ENCODE results near the gene AFF3. TPM values are rescaled to one million over a fixed set of nuclear protein-coding genes. Genes with fewer than 3 reads are reported as not detected.

AFF3 gene
- total RNA-seq, 3 donors from 2014 or later (not counting 1 experiment from before 2014, with no cell fraction given), result 4.6 to 9.6 (median 5.6) TPM

- H3K4me3 ChIP-seq (ENCODE audit: low read length), result no peak overlapping the region
- H3K36me3 Mint-ChIP-seq, result no peaks in the 10 kb centered on the region
- TF ChIP-seq CTCF (IDR thresholded peaks at IDR 0.05), result no peak
- no peak overlapping the region for H3K4me3 Mint-ChIP-seq
- H3K27ac Mint-ChIP-seq, result no peak overlapping the region
- ATAC-seq (no peak), DNase-seq (no peak)
- no peaks in the 10 kb centered on the region for H3K27me3 Mint-ChIP-seq (ENCODE audit: low read depth in 2 of 2)
- no peak overlapping the region for H3K27ac ChIP-seq (ENCODE audit: low read length)
- no peaks in the 10 kb centered on the region for H3K9me3 Mint-ChIP-seq
- H3K4me1 Mint-ChIP-seq, result no peaks in the 10 kb centered on the region
- intact Hi-C loops (cut with micrococcal nuclease), result no loop called here
- H3K27me3 ChIP-seq (ENCODE audit: control insufficient read depth, insufficient read depth, low read length), result no peaks in the 10 kb centered on the region
- no peaks in the 10 kb centered on the region for H3K36me3 ChIP-seq (ENCODE audit: control insufficient read depth, insufficient read depth, low read length)
- 100% methylated on average over 1 of the region's 1 CpG for WGBS (ENCODE audit: insufficient coverage)
- H3K4me1 ChIP-seq (ENCODE audit: control insufficient read depth, insufficient read depth, low read length), result no peaks in the 10 kb centered on the region
- no peaks in the 10 kb centered on the region for H3K9me3 ChIP-seq (ENCODE audit: control insufficient read depth, insufficient read depth, low read length)
Observed at GRCh38 chr2:99981840-99982239, 160.6 kb downstream of the AFF3 start.

GRCh38 chr2:99980176-99980575 is 162.2 kb downstream of the AFF3 start:
- H3K27me3 Mint-ChIP-seq (ENCODE audit: low read depth in 2 of 2), result no peaks in the 10 kb centered on the region
- Histone ChIP-seq H3K4me1 (ENCODE audit: control insufficient read depth, insufficient read depth, low read length) (no peaks in the 10 kb centered on the region), H3K9me3 (ENCODE audit: control insufficient read depth, insufficient read depth, low read length) (no peaks in the 10 kb centered on the region), H3K4me3 (ENCODE audit: low read length) (no peak overlapping the region), H3K27ac (ENCODE audit: low read length) (no peak overlapping the region), H3K36me3 (ENCODE audit: control insufficient read depth, insufficient read depth, low read length) (no peaks in the 10 kb centered on the region), H3K27me3 (ENCODE audit: control insufficient read depth, insufficient read depth, low read length) (no peaks in the 10 kb centered on the region)
- no peak for TF ChIP-seq CTCF (IDR thresholded peaks at IDR 0.05)
- H3K4me1 Mint-ChIP-seq, result no peaks in the 10 kb centered on the region
- no peak for ATAC-seq
- H3K27ac Mint-ChIP-seq, result no peak overlapping the region
- no peaks in the 10 kb centered on the region for H3K36me3 Mint-ChIP-seq
- H3K4me3 Mint-ChIP-seq, result no peak overlapping the region
- intact Hi-C loops (cut with micrococcal nuclease), result no loop called here
- no peaks in the 10 kb centered on the region for H3K9me3 Mint-ChIP-seq
- no peak for DNase-seq
- 94% methylated on average over 2 of the region's 2 CpGs for WGBS (ENCODE audit: insufficient coverage)

DNA sequence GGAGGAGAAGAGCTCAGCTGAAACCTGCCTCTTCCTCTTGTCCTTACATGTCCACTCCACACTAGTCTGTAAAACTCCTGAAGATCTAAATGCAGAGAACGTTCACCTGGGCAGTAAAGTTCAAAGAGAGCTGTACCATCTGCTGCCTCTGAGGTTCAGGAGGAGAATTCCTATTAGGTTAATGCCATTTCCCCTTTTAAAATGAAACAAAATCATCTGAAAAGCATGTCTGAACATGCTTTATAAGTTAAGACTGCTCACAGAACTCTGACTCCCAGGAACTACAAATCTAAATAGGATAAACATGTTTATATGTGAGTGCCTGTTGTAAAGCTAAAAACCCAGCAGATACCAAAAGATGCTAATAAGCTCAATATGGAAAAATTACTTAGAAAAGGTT is 164.4 kb downstream of the AFF3 start:
- H3K4me3 Mint-ChIP-seq, result no peak overlapping the region
- intact Hi-C loops (cut with micrococcal nuclease), result no loop called here
- Histone ChIP-seq H3K36me3 (ENCODE audit: control insufficient read depth, insufficient read depth, low read length) (no peaks in the 10 kb centered on the region), H3K27me3 (ENCODE audit: control insufficient read depth, insufficient read depth, low read length) (no peaks in the 10 kb centered on the region), H3K4me3 (ENCODE audit: low read length) (no peak overlapping the region), H3K27ac (ENCODE audit: low read length) (no peak overlapping the region), H3K9me3 (ENCODE audit: control insufficient read depth, insufficient read depth, low read length) (no peaks in the 10 kb centered on the region), H3K4me1 (ENCODE audit: control insufficient read depth, insufficient read depth, low read length) (no peaks in the 10 kb centered on the region)
- WGBS (ENCODE audit: insufficient coverage), result 92% methylated on average over 1 of the region's 1 CpG
- no peaks in the 10 kb centered on the region for H3K9me3 Mint-ChIP-seq
- no peaks in the 10 kb centered on the region for H3K27me3 Mint-ChIP-seq (ENCODE audit: low read depth in 2 of 2)
- DNase-seq (no peak), ATAC-seq (no peak)
- no peaks in the 10 kb centered on the region for H3K4me1 Mint-ChIP-seq
- no peak for TF ChIP-seq CTCF (IDR thresholded peaks at IDR 0.05)
- H3K27ac Mint-ChIP-seq, result no peak overlapping the region
- no peaks in the 10 kb centered on the region for H3K36me3 Mint-ChIP-seq

GRCh38 chr2:99975386-99975785 is 167.0 kb downstream of the AFF3 start:
- Mint-ChIP-seq H3K27me3 (ENCODE audit: low read depth in 2 of 2) (peaks cover 0 to 3% of the 10 kb centered on the region in 2 donors), H3K36me3 (no peaks in the 10 kb centered on the region), H3K27ac (no peak overlapping the region), H3K4me3 (no peak overlapping the region), H3K4me1 (no peaks in the 10 kb centered on the region), H3K9me3 (no peaks in the 10 kb centered on the region)
- Histone ChIP-seq H3K4me1 (ENCODE audit: control insufficient read depth, insufficient read depth, low read length) (no peaks in the 10 kb centered on the region), H3K4me3 (ENCODE audit: low read length) (no peak overlapping the region), H3K9me3 (ENCODE audit: control insufficient read depth, insufficient read depth, low read length) (no peaks in the 10 kb centered on the region), H3K36me3 (ENCODE audit: control insufficient read depth, insufficient read depth, low read length) (no peaks in the 10 kb centered on the region), H3K27me3 (ENCODE audit: control insufficient read depth, insufficient read depth, low read length) (no peaks in the 10 kb centered on the region), H3K27ac (ENCODE audit: low read length) (no peak overlapping the region)
- intact Hi-C loops (cut with micrococcal nuclease), result no loop called here
- DNase-seq (no peak), ATAC-seq (no peak)
- no peak for TF ChIP-seq CTCF (IDR thresholded peaks at IDR 0.05)

Measured in natural killer cell (primary cell).